Cardiac fibroblast (primary cell): Measurements from ENCODE around the gene CEP250.
A peak's percentile ranks its signal among the peaks of the same experiment; 100 is the strongest.
"Not testable (repeated sequence)": the region's sequence is repeated elsewhere in the genome, so short reads cannot be mapped to it uniquely, and the experiment has no call there.

Experiments used
- DNase-seq, 2 donors: peaks; one replicate each; pipeline versions ENCODE4 v3.0.0 to v3.0.0-alpha.2; 2010; ENCODE audit warnings: low read depth in 2 of 2
- H3K4me3 ChIP-seq, 2 donors: replicated peaks in 1 of 2; 1 replicate in 1 of 2; 2 replicates in 1 of 2; pipeline ENCODE4 v1.5.1; 2011; ENCODE audit warnings: low read depth in 2 of 2, low read length in 2 of 2, mild to moderate bottlenecking in 2 of 2, moderate library complexity in 1 of 2
- TF ChIP-seq, protein P1 (sequence below): IDR thresholded peaks from one replicate; pipeline ENCODE4 v1.5.1; 2011; ENCODE audit warnings: low read depth, mild to moderate bottlenecking, low read length, inconsistent platforms

Gene CEP250

GRCh38 chr20:35443003-35443402 is 12.4 kb upstream of the CEP250 start:
- TF ChIP-seq, protein P1, sequence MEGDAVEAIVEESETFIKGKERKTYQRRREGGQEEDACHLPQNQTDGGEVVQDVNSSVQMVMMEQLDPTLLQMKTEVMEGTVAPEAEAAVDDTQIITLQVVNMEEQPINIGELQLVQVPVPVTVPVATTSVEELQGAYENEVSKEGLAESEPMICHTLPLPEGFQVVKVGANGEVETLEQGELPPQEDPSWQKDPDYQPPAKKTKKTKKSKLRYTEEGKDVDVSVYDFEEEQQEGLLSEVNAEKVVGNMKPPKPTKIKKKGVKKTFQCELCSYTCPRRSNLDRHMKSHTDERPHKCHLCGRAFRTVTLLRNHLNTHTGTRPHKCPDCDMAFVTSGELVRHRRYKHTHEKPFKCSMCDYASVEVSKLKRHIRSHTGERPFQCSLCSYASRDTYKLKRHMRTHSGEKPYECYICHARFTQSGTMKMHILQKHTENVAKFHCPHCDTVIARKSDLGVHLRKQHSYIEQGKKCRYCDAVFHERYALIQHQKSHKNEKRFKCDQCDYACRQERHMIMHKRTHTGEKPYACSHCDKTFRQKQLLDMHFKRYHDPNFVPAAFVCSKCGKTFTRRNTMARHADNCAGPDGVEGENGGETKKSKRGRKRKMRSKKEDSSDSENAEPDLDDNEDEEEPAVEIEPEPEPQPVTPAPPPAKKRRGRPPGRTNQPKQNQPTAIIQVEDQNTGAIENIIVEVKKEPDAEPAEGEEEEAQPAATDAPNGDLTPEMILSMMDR: no peak
- peak; percentile 69 to 85 for DNase-seq
- H3K4me3 ChIP-seq: no peak overlapping the region

- TF ChIP-seq, protein P1: no peak
- no peak overlapping the region for H3K4me3 ChIP-seq
- DNase-seq: no peak
Observed at GRCh38 chr20:35444226-35444625, 11.2 kb upstream of the CEP250 start.

GRCh38 chr20:35446356-35447078 is 8.9 kb upstream of the CEP250 start:
- DNase-seq: no peak
- TF ChIP-seq, protein P1: no peak
- H3K4me3 ChIP-seq: peak overlapping the region; percentile 18 to 19

DNA sequence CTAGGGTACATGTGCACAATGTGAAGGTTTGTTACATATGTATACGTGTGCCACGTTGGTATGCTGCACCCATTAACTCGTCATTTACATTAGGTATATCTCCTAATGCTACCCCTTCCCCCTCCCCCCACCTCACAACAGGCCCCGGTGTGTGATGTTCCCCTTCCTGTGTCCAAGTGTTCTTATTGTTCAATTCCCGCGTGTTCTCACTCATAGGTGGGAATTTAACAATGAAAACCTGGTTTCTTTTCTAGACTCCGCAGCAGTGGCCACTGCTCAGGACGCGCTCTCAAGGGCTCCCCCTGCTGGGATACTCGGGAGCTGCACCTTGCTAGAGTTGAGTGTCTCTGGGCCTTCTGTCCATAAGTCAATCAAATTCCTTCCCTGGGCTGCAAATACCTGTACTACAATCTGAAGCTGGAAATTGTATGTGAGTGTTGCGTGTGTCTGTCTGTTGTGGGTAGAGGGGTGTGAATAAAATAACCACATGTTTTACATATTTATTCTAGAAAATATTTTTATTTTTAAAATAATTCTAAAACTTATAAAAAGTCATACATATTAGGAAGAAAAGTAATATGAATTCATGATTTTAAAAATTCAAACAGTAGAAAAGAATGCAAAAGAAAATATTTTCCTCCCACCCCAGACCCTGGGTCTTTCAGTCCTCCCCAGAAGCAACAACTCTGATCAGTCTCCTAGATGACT is 8.2 kb upstream of the CEP250 start:
- DNase-seq: peak; percentile 83 to 89
- TF ChIP-seq, protein P1: peak; percentile 98
- peak overlapping the region; percentile 19 to 30 for H3K4me3 ChIP-seq

DNA sequence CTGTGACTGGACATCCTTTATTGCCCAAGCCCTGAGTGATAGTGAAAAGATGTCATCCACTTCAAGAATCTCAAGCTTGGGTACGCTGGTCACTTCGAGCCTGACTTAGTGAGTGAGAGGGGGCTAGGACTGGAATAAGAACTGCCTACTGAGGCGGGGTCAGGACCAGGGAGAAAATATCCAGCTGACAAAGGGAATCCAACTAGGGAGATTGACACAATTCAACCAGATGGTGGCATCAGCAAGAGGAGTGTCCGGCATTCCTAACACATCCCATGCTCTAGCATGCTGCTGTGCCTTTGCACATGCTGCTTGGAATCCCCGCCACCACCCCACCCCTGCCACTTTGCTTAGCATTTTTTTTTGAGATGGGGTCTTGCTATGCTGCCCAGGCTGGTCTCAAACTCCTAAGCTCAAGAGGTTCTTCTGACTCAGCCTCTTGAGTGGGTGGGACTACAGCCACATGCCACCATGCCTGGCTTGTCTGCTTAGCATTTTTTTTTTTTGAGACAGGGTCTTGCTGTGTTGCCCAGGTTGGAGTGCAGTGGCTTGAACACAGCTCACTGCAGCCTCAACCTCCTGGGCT is 6.5 kb upstream of the CEP250 start:
- TF ChIP-seq, protein P1: no peak
- DNase-seq: no peak
- H3K4me3 ChIP-seq: no peak overlapping the region

- H3K4me3 ChIP-seq, DNase-seq: not testable (repeated sequence)
Observed at GRCh38 chr20:35449855-35450254, 5.5 kb upstream of the CEP250 start.

DNA sequence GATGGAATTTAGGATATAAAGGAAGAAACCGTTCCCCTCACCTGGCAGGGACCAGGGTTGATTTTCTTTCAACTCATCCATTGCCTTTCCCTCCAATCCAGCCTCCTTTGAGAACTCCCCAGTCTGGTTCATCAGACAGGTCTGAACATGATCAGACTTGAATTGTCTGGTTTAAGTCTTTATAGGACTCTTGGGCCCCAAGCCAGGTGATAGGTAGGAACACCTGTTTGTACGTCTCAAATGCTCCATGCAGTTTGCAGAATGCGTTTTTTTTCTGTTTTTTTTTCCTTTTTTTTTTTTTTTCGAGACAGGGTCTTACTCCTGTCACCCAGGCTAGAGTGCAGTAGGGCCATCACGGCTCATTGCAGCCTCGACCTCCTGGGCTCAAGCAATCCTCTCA is 4.1 kb upstream of the CEP250 start:
- H3K4me3 ChIP-seq: no peak overlapping the region
- no peak for DNase-seq
- TF ChIP-seq, protein P1: no peak
